GM23338 (cell line): ENCODE measurements around the gene PIGU. TPM values are rescaled to one million over a fixed set of nuclear protein-coding genes. Genes with fewer than 3 reads are reported as not detected.

ENCODE experiments used
- ATAC-seq: fragments of 200-7000 bp; cut with Tn5 transposase; 3 replicates; pipeline ENCODE4 v1.9.1; 2020
- DNase-seq: peaks from one replicate; pipeline ENCODE4 v3.0.0-alpha.2; 2015; ENCODE audit warnings: low spot score
- H2AFZ ChIP-seq: fragments of 200-600 bp; sonication (generic); 2 replicates; pipeline ENCODE4 v1.8.0; 2016; ENCODE audit warnings: antibody characterized with exemption, mild to moderate bottlenecking, moderate library complexity
- H3F3A ChIP-seq: fragments of 200-600 bp; sonication (generic); replicated peaks from 2 replicates; pipeline ENCODE4 v1.8.0; 2017; ENCODE audit warnings: antibody characterized with exemption, mixed run types, low read depth
- H3K27ac ChIP-seq: fragments of 200-600 bp; sonication (generic); 2 replicates; pipeline ENCODE4 v1.6.1; 2016; ENCODE audit warnings: low read depth
- H3K27me3 ChIP-seq: fragments of 200-600 bp; sonication (generic); 2 replicates; pipeline ENCODE4 v1.8.0; 2016; ENCODE audit warnings: mild to moderate bottlenecking, mixed run types, moderate library complexity; ENCODE audit not compliant: insufficient read depth
- H3K36me3 ChIP-seq: fragments of 200-600 bp; sonication (generic); 2 replicates; pipeline ENCODE4 v1.8.0; 2016; ENCODE audit warnings: mild to moderate bottlenecking; ENCODE audit not compliant: insufficient read depth
- H3K4me1 ChIP-seq: fragments of 200-600 bp; sonication (generic); 2 replicates; pipeline ENCODE4 v1.8.0; 2016; ENCODE audit warnings: mild to moderate bottlenecking, moderate library complexity; ENCODE audit not compliant: insufficient read depth
- H3K4me2 ChIP-seq: fragments of 200-600 bp; sonication (generic); 2 replicates; pipeline ENCODE4 v1.7.1; 2017; ENCODE audit warnings: mixed run types
- H3K4me3 ChIP-seq: fragments of 200-600 bp; sonication (generic); 2 replicates; pipeline ENCODE4 v1.6.1; 2016; ENCODE audit warnings: mixed run types
- H3K79me2 ChIP-seq: fragments of 200-600 bp; sonication (generic); replicated peaks from 2 replicates; pipeline ENCODE4 v1.8.0; 2017; ENCODE audit warnings: mild to moderate bottlenecking; ENCODE audit not compliant: insufficient read depth
- H3K9me2 ChIP-seq: fragments of 200-600 bp; sonication (generic); 2 replicates; pipeline ENCODE4 v1.8.0; 2017; ENCODE audit not compliant: insufficient read depth
- H4K20me1 ChIP-seq: fragments of 200-600 bp; sonication (generic); replicated peaks from 2 replicates; pipeline ENCODE4 v1.8.0; 2017; ENCODE audit warnings: mild to moderate bottlenecking; ENCODE audit not compliant: insufficient read depth
- H3K27ac Mint-ChIP-seq: 2 replicates; pipeline ENCODE4 v1.8.0; 2020; ENCODE audit warnings: inconsistent platforms, mild to moderate bottlenecking, moderate library complexity, mixed read lengths
- H3K27me3 Mint-ChIP-seq: 3 replicates; pipeline ENCODE4 v1.8.0; 2022; ENCODE audit warnings: low read depth, mild to moderate bottlenecking, moderate library complexity, mixed read lengths, inconsistent platforms; ENCODE audit not compliant: insufficient read depth, poor library complexity
- H3K36me3 Mint-ChIP-seq: 3 replicates; pipeline ENCODE4 v1.8.0; 2021; ENCODE audit warnings: low read depth, mild to moderate bottlenecking, inconsistent platforms, moderate library complexity, mixed read lengths
- H3K4me1 Mint-ChIP-seq: 3 replicates; pipeline ENCODE4 v1.8.0; 2020; ENCODE audit warnings: mild to moderate bottlenecking, inconsistent platforms, mixed read lengths
- H3K4me3 Mint-ChIP-seq: 3 replicates; pipeline ENCODE4 v1.8.0; 2021; ENCODE audit warnings: moderate library complexity, mild to moderate bottlenecking, inconsistent platforms, mixed read lengths
- H3K9me3 Mint-ChIP-seq: 3 replicates; pipeline ENCODE4 v1.8.0; 2020; ENCODE audit warnings: moderate library complexity, mild to moderate bottlenecking, inconsistent platforms, mixed read lengths
- ETS1 ChIP-seq: IDR thresholded peaks from 2 replicates; pipeline ENCODE4 v1.6.1; 2016; ENCODE audit warnings: antibody characterized with exemption
- EZH2phosphoT487 ChIP-seq: fragments of 200-600 bp; sonication (generic); IDR thresholded peaks from one replicate; pipeline ENCODE4 v1.8.1; 2018; ENCODE audit warnings: antibody characterized with exemption; ENCODE audit not compliant: unreplicated experiment
- NANOG ChIP-seq: IDR thresholded peaks from 2 replicates; pipeline ENCODE4 v1.6.1; 2016; ENCODE audit warnings: antibody characterized with exemption, borderline replicate concordance
- STAT1 ChIP-seq: IDR thresholded peaks from one replicate; pipeline ENCODE4 v1.6.1; 2016; ENCODE audit warnings: antibody characterized with exemption; ENCODE audit not compliant: unreplicated experiment
- ZNF331 ChIP-seq: fragments of 250-450 bp; sonication (Bioruptor Pico); IDR thresholded peaks from 2 replicates; pipeline ENCODE4 v1.5.0; 2020; ENCODE audit warnings: low read depth, mild to moderate bottlenecking, moderate library complexity
- ZNF462 ChIP-seq: fragments of 250-450 bp; sonication (Bioruptor Pico); IDR thresholded peaks from 2 replicates; pipeline ENCODE4 v1.5.0; 2020; ENCODE audit warnings: mild to moderate bottlenecking, moderate library complexity
- polyA plus RNA-seq: library from polyadenylated mRNA; unstranded; fragments of >200 nt; fragmentation: Nextera tagmentation; extraction: Ambion mirVana; gene quantifications from 2 replicates; pipeline ENCODE4 v1.2.1, GENCODE V29; 2016
- total RNA-seq: library from RNA; depleted of rRNA; stranded (reverse); fragments of >200 nt; shearing (Covaris generic); gene quantifications from 2 replicates; pipeline ENCODE4 v1.2.3, GENCODE V29; 2014

The PIGU gene
- total and polyA plus RNA-seq, 2 experiments from 2014 or later, result 24.3 to 28.9 TPM

GRCh38 chr20:34535301-34535840, 141.5 kb downstream of the PIGU start:
- TF ChIP-seq ZNF462 (CRISPR knock-in tag), result no peak
- TF ChIP-seq EZH2phosphoT487, result no peak
- no peak for TF ChIP-seq STAT1
- TF ChIP-seq NANOG, result no peak
- TF ChIP-seq ETS1, result no peak
- no peak for TF ChIP-seq ZNF331 (CRISPR knock-in tag)
- H3K36me3 Mint-ChIP-seq, result peaks cover 42% of the 10 kb centered on the region
- ATAC-seq, result no peak
- no peak for DNase-seq
- H3K27me3 ChIP-seq, result no peaks in the 10 kb centered on the region
- peaks cover 3% of the 10 kb centered on the region for H3K27me3 Mint-ChIP-seq
- no peaks in the 10 kb centered on the region for H3K9me2 ChIP-seq
- H3F3A ChIP-seq, result 0 out of 2 replicates have a peak, but pooled peaks cover 4% of the 10 kb centered on the region
- H3K4me2 ChIP-seq, result no peak overlapping the region
- H4K20me1 ChIP-seq, result no peaks in the 10 kb centered on the region; the same call in none of the 2 replicates
- no peak overlapping the region for H2AFZ ChIP-seq
- H3K9me3 Mint-ChIP-seq, result no peaks in the 10 kb centered on the region
- no peaks in the 10 kb centered on the region for H3K36me3 ChIP-seq
- no peak overlapping the region for H3K4me3 Mint-ChIP-seq
- H3K4me1 ChIP-seq, result no peaks in the 10 kb centered on the region
- H3K27ac ChIP-seq, result no peak overlapping the region
- no peaks in the 10 kb centered on the region for H3K4me1 Mint-ChIP-seq
- no peak overlapping the region for H3K27ac Mint-ChIP-seq
- no peaks in the 10 kb centered on the region for H3K79me2 ChIP-seq
- no peak overlapping the region for H3K4me3 ChIP-seq
